GM12891 (cell line): Measurements from ENCODE around the gene ZNF587.
"Not testable (repeated sequence)": the region's sequence is repeated elsewhere in the genome, so short reads cannot be mapped to it uniquely, and the experiment has no call there.

ENCODE experiments used
- POLR2A ChIP-seq: IDR thresholded peaks from 2 replicates; pipeline ENCODE4 v1.6.1; 2011; ENCODE audit warnings: low read depth, low read length, control low read depth
- POU2F2 ChIP-seq: IDR thresholded peaks from 2 replicates; pipeline ENCODE4 v1.6.1; 2011; ENCODE audit warnings: low read depth, mild to moderate bottlenecking, control low read depth, low read length, moderate library complexity

GRCh38 chr19:57821501-57821900, 28.2 kb upstream of the ZNF587 start:
- not testable (repeated sequence) for TF ChIP-seq POU2F2, POLR2A
